Astrocyte (in vitro differentiated cells and primary cell): ENCODE measurements around the gene SLC35F4. TPM values are rescaled to one million over a fixed set of nuclear protein-coding genes. Genes with fewer than 3 reads are reported as not detected.

Experiments
- DNase-seq: peaks from one replicate; pipeline ENCODE4 v3.0.0-alpha.2; 2010; ENCODE audit warnings: low read depth
- FAIRE-seq: peaks from 2 replicates; lab custom pipeline; 2011; peaks lifted over from hg19 to GRCh38; lab: Jason Lieb, UNC
- H2AFZ ChIP-seq: 2 replicates; pipeline ENCODE4 v1.6.0; 2012; ENCODE audit warnings: low read depth, low read length, inconsistent platforms
- H3K27ac ChIP-seq: 2 replicates; pipeline ENCODE4 v1.5.1; 2011; ENCODE audit warnings: low read depth, low read length, inconsistent platforms
- H3K27me3 ChIP-seq: 2 replicates; pipeline ENCODE4 v1.6.0; 2011; ENCODE audit warnings: low read length, inconsistent platforms; ENCODE audit not compliant: insufficient read depth
- H3K36me3 ChIP-seq: 2 replicates; pipeline ENCODE4 v1.5.1; 2011; ENCODE audit warnings: low read length, inconsistent platforms; ENCODE audit not compliant: insufficient read depth
- H3K4me1 ChIP-seq: 2 replicates; pipeline ENCODE4 v1.5.1; 2011; ENCODE audit warnings: low read length, inconsistent platforms; ENCODE audit not compliant: insufficient read depth
- H3K4me2 ChIP-seq: 2 replicates; pipeline ENCODE4 v1.6.0; 2012; ENCODE audit warnings: low read length, inconsistent platforms
- H3K4me3 ChIP-seq: 2 replicates; pipeline ENCODE4 v1.5.1; 2011; ENCODE audit warnings: low read depth, mild to moderate bottlenecking, low read length, inconsistent platforms; ENCODE audit not compliant: insufficient read depth
- H3K79me2 ChIP-seq: 2 replicates; pipeline ENCODE4 v1.6.0; 2012; ENCODE audit warnings: mild to moderate bottlenecking, low read length, inconsistent platforms; ENCODE audit not compliant: insufficient read depth
- H3K9ac ChIP-seq: 2 replicates; pipeline ENCODE4 v1.6.0; 2012; ENCODE audit warnings: mild to moderate bottlenecking, low read length, inconsistent platforms
- H3K9me3 ChIP-seq: 2 replicates; pipeline ENCODE4 v1.5.1; 2012; ENCODE audit warnings: low read depth, mild to moderate bottlenecking, low read length, inconsistent platforms; ENCODE audit not compliant: insufficient read depth
- H4K20me1 ChIP-seq: 2 replicates; pipeline ENCODE4 v1.6.0; 2012; ENCODE audit warnings: low read length, inconsistent platforms; ENCODE audit not compliant: insufficient read depth
- H3K27ac Mint-ChIP-seq: one replicate; pipeline ENCODE4 v1.8.0; 2021; ENCODE audit warnings: mild to moderate bottlenecking, mixed read lengths; ENCODE audit not compliant: unreplicated experiment
- H3K27me3 Mint-ChIP-seq: one replicate; pipeline ENCODE4 v1.8.0; 2021; ENCODE audit warnings: low read depth, mixed read lengths; ENCODE audit not compliant: unreplicated experiment
- H3K36me3 Mint-ChIP-seq: one replicate; pipeline ENCODE4 v1.8.0; 2021; ENCODE audit warnings: low read depth, mixed read lengths; ENCODE audit not compliant: unreplicated experiment
- H3K4me1 Mint-ChIP-seq: one replicate; pipeline ENCODE4 v1.8.0; 2021; ENCODE audit warnings: low read depth, mixed read lengths; ENCODE audit not compliant: unreplicated experiment
- H3K4me3 Mint-ChIP-seq: one replicate; pipeline ENCODE4 v1.8.0; 2021; ENCODE audit warnings: mild to moderate bottlenecking, moderate library complexity, mixed read lengths; ENCODE audit not compliant: unreplicated experiment
- H3K9me3 Mint-ChIP-seq: one replicate; pipeline ENCODE4 v1.8.0; 2021; ENCODE audit warnings: mild to moderate bottlenecking, mixed read lengths; ENCODE audit not compliant: unreplicated experiment
- CTCF ChIP-seq: IDR thresholded peaks from 2 replicates; pipeline ENCODE4 v1.5.1; 2011; ENCODE audit warnings: low read depth, mild to moderate bottlenecking, inconsistent platforms, low read length, moderate library complexity; ENCODE audit not compliant: insufficient read depth
- EZH2 ChIP-seq: IDR thresholded peaks from 2 replicates; pipeline ENCODE4 v1.6.1; 2012; ENCODE audit warnings: mild to moderate bottlenecking, low read length, inconsistent platforms; ENCODE audit not compliant: insufficient read depth
- total RNA-seq: library from RNA; stranded (reverse); gene quantifications from 2 replicates; pipeline ENCODE4 v1.2.1, GENCODE V29; 2021

Gene SLC35F4
- total RNA-seq, 1 donor from 2014 or later, result not detected

GRCh38 chr14:57785058-57785457 lies 80.8 kb downstream of the SLC35F4 start:
- Mint-ChIP-seq H3K27ac (no peak overlapping the region), H3K36me3 (no peaks in the 10 kb centered on the region), H3K9me3 (peaks cover 6% of the 10 kb centered on the region), H3K4me3 (no peak overlapping the region), H3K27me3 (no peaks in the 10 kb centered on the region), H3K4me1 (no peaks in the 10 kb centered on the region)
- Histone ChIP-seq H3K79me2 (no peaks in the 10 kb centered on the region), H3K27ac (no peak overlapping the region), H3K36me3 (no peaks in the 10 kb centered on the region), H3K4me2 (no peak overlapping the region), H2AFZ (no peak overlapping the region), H3K4me1 (no peaks in the 10 kb centered on the region), H3K9ac (no peak overlapping the region), H3K27me3 (no peaks in the 10 kb centered on the region), H3K9me3 (no peaks in the 10 kb centered on the region), H4K20me1 (no peaks in the 10 kb centered on the region), H3K4me3 (no peak overlapping the region)
- FAIRE-seq (no peak), DNase-seq (no peak)
- TF ChIP-seq CTCF (no peak), EZH2 (no peak)

- H3K27ac ChIP-seq, result no peak overlapping the region
- H4K20me1 ChIP-seq, result no peaks in the 10 kb centered on the region
- H3K27me3 ChIP-seq, result no peaks in the 10 kb centered on the region
- H3K36me3 Mint-ChIP-seq, result no peaks in the 10 kb centered on the region
- H3K27me3 Mint-ChIP-seq, result no peaks in the 10 kb centered on the region
- no peak overlapping the region for H3K4me3 Mint-ChIP-seq
- no peak overlapping the region for H3K9ac ChIP-seq
- H3K4me1 Mint-ChIP-seq, result no peaks in the 10 kb centered on the region
- no peak for TF ChIP-seq CTCF
- no peak for TF ChIP-seq EZH2
- DNase-seq (no peak), FAIRE-seq (no peak)
- no peak overlapping the region for H3K27ac Mint-ChIP-seq
- no peak overlapping the region for H3K4me3 ChIP-seq
- H3K4me1 ChIP-seq, result no peaks in the 10 kb centered on the region
- H2AFZ ChIP-seq, result no peak overlapping the region
- H3K9me3 ChIP-seq, result peaks cover 3% of the 10 kb centered on the region
- no peaks in the 10 kb centered on the region for H3K79me2 ChIP-seq
- peaks cover 6% of the 10 kb centered on the region for H3K9me3 Mint-ChIP-seq
- no peak overlapping the region for H3K4me2 ChIP-seq
- H3K36me3 ChIP-seq, result no peaks in the 10 kb centered on the region
These were observed 94.1 kb downstream of the SLC35F4 start for GRCh38 chr14:57771801-57772200.

- DNase-seq (no peak), FAIRE-seq (no peak)
- no peak overlapping the region for H3K27ac ChIP-seq
- no peak overlapping the region for H2AFZ ChIP-seq
- no peaks in the 10 kb centered on the region for H3K36me3 Mint-ChIP-seq
- no peak overlapping the region for H3K4me2 ChIP-seq
- H3K27me3 ChIP-seq, result no peaks in the 10 kb centered on the region
- no peak overlapping the region for H3K4me3 ChIP-seq
- H3K4me3 Mint-ChIP-seq, result no peak overlapping the region
- no peak overlapping the region for H3K9ac ChIP-seq
- no peaks in the 10 kb centered on the region for H3K27me3 Mint-ChIP-seq
- no peaks in the 10 kb centered on the region for H3K79me2 ChIP-seq
- H3K36me3 ChIP-seq, result no peaks in the 10 kb centered on the region
- peaks cover under 1% of the 10 kb centered on the region for H3K9me3 ChIP-seq
- TF ChIP-seq CTCF, result no peak
- TF ChIP-seq EZH2, result no peak
- H3K9me3 Mint-ChIP-seq, result peaks cover 1% of the 10 kb centered on the region
- H3K27ac Mint-ChIP-seq, result no peak overlapping the region
- H3K4me1 Mint-ChIP-seq, result no peaks in the 10 kb centered on the region
- H3K4me1 ChIP-seq, result no peaks in the 10 kb centered on the region
- H4K20me1 ChIP-seq, result no peaks in the 10 kb centered on the region
These were observed 95.9 kb downstream of the SLC35F4 start for GRCh38 chr14:57769863-57770523.
